Natural killer cell (primary cell): ENCODE data around the gene P4HTM. TPM values are rescaled to one million over a fixed set of nuclear protein-coding genes. Genes with fewer than 3 reads are reported as not detected.

Experiments
- ATAC-seq, 3 donors: fragments of 150-1000 bp in 2 of 3; fragments of 200-7000 bp in 1 of 3; cut with Tn5 transposase; 1 replicate in 1 of 3; 2 replicates in 2 of 3; pipeline ENCODE4 v1.10.0; 2021; ENCODE audit warnings: mild to moderate bottlenecking in 2 of 3, moderate library complexity in 2 of 3
- DNase-seq, 2 donors: peaks; one replicate each; pipeline versions ENCODE4 v3.0.0 to v3.0.0-alpha.2; 2013 to 2021; ENCODE audit warnings: mixed read lengths in 1 of 2
- H3K27ac ChIP-seq: one replicate; pipeline ENCODE4 v1.5.1; 2013; ENCODE audit warnings: mild to moderate bottlenecking, low read length
- H3K27me3 ChIP-seq: one replicate; pipeline ENCODE4 v1.6.1; 2013; ENCODE audit warnings: low read length; ENCODE audit not compliant: control insufficient read depth, insufficient read depth
- H3K36me3 ChIP-seq: one replicate; pipeline ENCODE4 v1.6.1; 2013; ENCODE audit warnings: low read length; ENCODE audit not compliant: control insufficient read depth, insufficient read depth
- H3K4me1 ChIP-seq: one replicate; pipeline ENCODE4 v1.6.1; 2013; ENCODE audit warnings: low read length; ENCODE audit not compliant: control insufficient read depth, insufficient read depth
- H3K4me3 ChIP-seq: one replicate; pipeline ENCODE4 v1.5.1; 2013; ENCODE audit warnings: low read length
- H3K9me3 ChIP-seq: one replicate; pipeline ENCODE4 v1.6.1; 2013; ENCODE audit warnings: low read length; ENCODE audit not compliant: control insufficient read depth, insufficient read depth
- H3K27ac Mint-ChIP-seq, 2 donors: one replicate each; pipeline ENCODE4 v1.8.0; 2022; ENCODE audit warnings: mild to moderate bottlenecking in 2 of 2, mixed read lengths in 2 of 2, moderate library complexity in 1 of 2
- H3K27me3 Mint-ChIP-seq, 2 donors: one replicate each; pipeline ENCODE4 v1.8.0; 2022; ENCODE audit warnings: low read depth in 2 of 2, mixed read lengths in 2 of 2
- H3K36me3 Mint-ChIP-seq: one replicate; pipeline ENCODE4 v1.8.0; 2022; ENCODE audit warnings: mixed read lengths
- H3K4me1 Mint-ChIP-seq, 2 donors: one replicate each; pipeline ENCODE4 v1.8.0; 2022; ENCODE audit warnings: mixed read lengths in 2 of 2
- H3K4me3 Mint-ChIP-seq: one replicate; pipeline ENCODE4 v1.8.0; 2022; ENCODE audit warnings: mild to moderate bottlenecking, moderate library complexity, mixed read lengths
- H3K9me3 Mint-ChIP-seq, 2 donors: one replicate each; pipeline ENCODE4 v1.8.0; 2022; ENCODE audit warnings: mixed read lengths in 2 of 2
- CTCF ChIP-seq: fragments of 200-600 bp; IDR thresholded peaks from one replicate; pipeline ENCODE4 v1.8.0; 2022; ENCODE audit warnings: antibody characterized with exemption
- WGBS: methylation state at CpG from one replicate; pipeline ENCODE4 v1.1.7; 2013; ENCODE audit warnings: missing lambda C conversion rate; ENCODE audit not compliant: insufficient coverage; 5-methylcytosine and 5-hydroxymethylcytosine counted together
- intact Hi-C: fragments of 100-400 bp; cut with micrococcal nuclease; formaldehyde crosslinking; loops from one replicate; pipeline ENCODE4 v1.14.2; 2022
- total RNA-seq, 4 donors: library from RNA; stranded (reverse); fragments of 120-200 nt in 1 of 4; gene quantifications; one replicate each; pipeline versions ENCODE4 v1.2.3 to v1.2.4, GENCODE V29; 2013 to 2022

Gene P4HTM
- total RNA-seq, 3 donors from 2014 or later (not counting 1 experiment from before 2014, with no cell fraction given): 28.8 to 31.3 (median 30.6) TPM

GRCh38 chr3:49009396-49009795 lies 19.4 kb downstream of the P4HTM start:
- 95% methylated on average over 2 of the region's 3 CpGs for WGBS
- H3K27ac Mint-ChIP-seq: peak overlapping the region; percentile 7 to 25
- H3K27ac ChIP-seq: no peak overlapping the region
- peaks cover 26% of the 10 kb centered on the region for H3K36me3 ChIP-seq
- no peaks in the 10 kb centered on the region for H3K27me3 Mint-ChIP-seq
- intact Hi-C loops: loop anchor here (5.0 kb wide), 2 partner anchors 83 to 92 kb away; partner anchors contain the start of genes ARIH2 and QRICH1
- peak overlapping the region; percentile 43 for H3K4me3 Mint-ChIP-seq
- no peaks in the 10 kb centered on the region for H3K27me3 ChIP-seq
- ATAC-seq (no peak), DNase-seq (no peak)
- H3K9me3 Mint-ChIP-seq: no peaks in the 10 kb centered on the region
- peaks cover 20% of the 10 kb centered on the region for H3K4me1 ChIP-seq
- no peak overlapping the region for H3K4me3 ChIP-seq
- H3K9me3 ChIP-seq: no peaks in the 10 kb centered on the region
- TF ChIP-seq CTCF: no peak
- peaks cover 21 to 28% of the 10 kb centered on the region in 2 donors for H3K4me1 Mint-ChIP-seq
- H3K36me3 Mint-ChIP-seq: no peaks in the 10 kb centered on the region

- peaks cover 43% of the 10 kb centered on the region for H3K36me3 ChIP-seq
- no peaks in the 10 kb centered on the region for H3K36me3 Mint-ChIP-seq
- 93% methylated on average over 17 of the region's 17 CpGs for WGBS
These were observed 22.5 kb downstream of the P4HTM start for GRCh38 chr3:49012441-49013017.

GRCh38 chr3:49013113-49013737 lies 23.2 kb downstream of the P4HTM start:
- intact Hi-C loops: no loop called here
- no peak overlapping the region for H3K27ac Mint-ChIP-seq
- no peaks in the 10 kb centered on the region for H3K9me3 Mint-ChIP-seq
- H3K36me3 Mint-ChIP-seq: no peaks in the 10 kb centered on the region
- ATAC-seq (no peak), DNase-seq (no peak)
- H3K4me3 Mint-ChIP-seq: no peak overlapping the region
- no peak for TF ChIP-seq CTCF
- Histone ChIP-seq H3K4me1 (peaks cover 17% of the 10 kb centered on the region), H3K9me3 (no peaks in the 10 kb centered on the region), H3K36me3 (peaks cover 43% of the 10 kb centered on the region), H3K4me3 (no peak overlapping the region), H3K27ac (no peak overlapping the region), H3K27me3 (no peaks in the 10 kb centered on the region)
- H3K4me1 Mint-ChIP-seq: peaks cover 10 to 13% of the 10 kb centered on the region in 2 donors
- H3K27me3 Mint-ChIP-seq: no peaks in the 10 kb centered on the region
- WGBS: 88% methylated on average over 19 of the region's 19 CpGs

More at GRCh38 chr3:49012441-49013017, 22.5 kb downstream of the P4HTM start:
- no peaks in the 10 kb centered on the region for H3K27me3 ChIP-seq
- no peaks in the 10 kb centered on the region for H3K9me3 Mint-ChIP-seq
- no peak overlapping the region for H3K4me3 Mint-ChIP-seq
- no peak overlapping the region for H3K27ac Mint-ChIP-seq
- peaks cover 14 to 20% of the 10 kb centered on the region in 2 donors for H3K4me1 Mint-ChIP-seq
- no peak overlapping the region for H3K27ac ChIP-seq
- H3K27me3 Mint-ChIP-seq: no peaks in the 10 kb centered on the region
- DNase-seq: no peak
- intact Hi-C loops: no loop called here
- TF ChIP-seq CTCF: no peak
- ATAC-seq: no peak
- H3K4me3 ChIP-seq: no peak overlapping the region
- peaks cover 18% of the 10 kb centered on the region for H3K4me1 ChIP-seq
- no peaks in the 10 kb centered on the region for H3K9me3 ChIP-seq
